HG02943 (cell line): ENCODE data around the gene KRTAP12-4.
"Not testable (repeated sequence)": the region's sequence is repeated elsewhere in the genome, so short reads cannot be mapped to it uniquely, and the experiment has no call there.

Experiments
- ATAC-seq: cut with Tn5 transposase; IDR thresholded peaks from one replicate; pipeline ENCODE4 v1.9.1; 2021; ENCODE audit warnings: mild to moderate bottlenecking, low read depth, moderate library complexity; ENCODE audit not compliant: unreplicated experiment

Gene KRTAP12-4

DNA sequence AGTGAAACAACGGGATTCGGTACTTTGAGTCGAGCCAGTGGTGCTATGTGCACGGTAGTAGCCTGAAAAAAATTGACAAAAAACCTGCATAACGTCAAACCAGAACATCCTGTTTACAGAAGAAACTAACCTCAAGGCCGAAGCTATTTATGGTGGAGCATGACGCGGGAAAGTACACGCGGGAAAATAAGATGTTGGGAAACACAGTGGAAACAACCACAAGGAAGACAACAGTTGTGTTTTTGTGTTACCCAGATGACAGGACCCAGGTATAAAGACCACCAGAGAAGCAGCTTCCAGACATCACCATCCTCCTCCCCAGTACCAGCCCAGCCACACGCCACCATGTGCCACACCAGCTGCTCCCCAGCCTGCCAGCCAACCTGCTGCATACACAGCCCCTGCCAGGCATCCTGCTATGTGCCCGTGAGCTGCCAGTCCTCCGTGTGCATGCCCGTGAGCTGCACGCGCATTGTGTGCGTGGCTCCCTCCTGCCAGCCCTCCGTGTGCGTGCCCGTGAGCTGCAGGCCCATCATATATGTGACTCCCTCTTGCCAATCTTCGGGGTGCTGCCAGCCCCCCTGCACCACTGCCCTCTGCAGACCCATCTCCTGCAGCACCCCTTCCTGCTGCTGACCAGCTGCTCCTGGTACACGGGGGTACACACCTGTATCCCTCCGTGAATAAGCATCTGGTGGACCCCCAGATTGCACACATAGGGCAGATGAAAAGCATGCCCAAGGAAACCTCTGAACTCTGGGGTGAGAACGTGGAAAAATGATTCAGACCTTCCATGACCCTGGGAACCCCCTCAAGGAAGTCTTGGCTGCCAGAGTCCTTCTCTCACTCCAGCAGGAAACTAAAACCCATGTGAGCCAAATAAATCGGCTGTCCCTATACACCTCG, 3.4 kb upstream of the KRTAP12-4 start, which contains the start of gene KRTAP12-3:
KRTAP12-3 (plus strand) TSS at position 298 of the 906 bp plus-strand sequence; CDS start at position 346, 48 bp downstream.
- ATAC-seq = no peak

DNA sequence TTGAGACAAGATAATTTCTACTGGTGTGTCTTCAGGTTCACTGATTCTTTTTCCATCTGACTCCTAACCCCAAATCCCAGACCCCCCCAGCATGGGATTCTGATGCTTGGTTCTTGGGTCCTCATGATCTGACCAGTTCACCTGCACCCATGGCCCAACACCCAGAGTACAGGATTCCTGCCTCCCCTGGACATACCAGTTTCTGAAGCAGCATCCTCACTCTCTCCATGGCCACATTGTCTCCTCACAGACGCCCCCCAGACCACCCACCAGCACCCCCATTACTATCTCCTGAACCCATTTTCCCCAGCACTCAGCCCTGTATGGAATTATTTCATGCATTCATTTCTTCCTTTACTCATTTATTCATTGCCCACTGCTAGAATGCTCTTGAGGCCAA, 2.4 kb upstream of the KRTAP12-4 start:
- ATAC-seq = no peak

GRCh38 chr21:44653656-44654575, 543 bp downstream of the KRTAP12-4 start:
- no peak for ATAC-seq

- no peak for ATAC-seq
Observed at GRCh38 chr21:44653123-44653522, 1.3 kb downstream of the KRTAP12-4 start.

DNA sequence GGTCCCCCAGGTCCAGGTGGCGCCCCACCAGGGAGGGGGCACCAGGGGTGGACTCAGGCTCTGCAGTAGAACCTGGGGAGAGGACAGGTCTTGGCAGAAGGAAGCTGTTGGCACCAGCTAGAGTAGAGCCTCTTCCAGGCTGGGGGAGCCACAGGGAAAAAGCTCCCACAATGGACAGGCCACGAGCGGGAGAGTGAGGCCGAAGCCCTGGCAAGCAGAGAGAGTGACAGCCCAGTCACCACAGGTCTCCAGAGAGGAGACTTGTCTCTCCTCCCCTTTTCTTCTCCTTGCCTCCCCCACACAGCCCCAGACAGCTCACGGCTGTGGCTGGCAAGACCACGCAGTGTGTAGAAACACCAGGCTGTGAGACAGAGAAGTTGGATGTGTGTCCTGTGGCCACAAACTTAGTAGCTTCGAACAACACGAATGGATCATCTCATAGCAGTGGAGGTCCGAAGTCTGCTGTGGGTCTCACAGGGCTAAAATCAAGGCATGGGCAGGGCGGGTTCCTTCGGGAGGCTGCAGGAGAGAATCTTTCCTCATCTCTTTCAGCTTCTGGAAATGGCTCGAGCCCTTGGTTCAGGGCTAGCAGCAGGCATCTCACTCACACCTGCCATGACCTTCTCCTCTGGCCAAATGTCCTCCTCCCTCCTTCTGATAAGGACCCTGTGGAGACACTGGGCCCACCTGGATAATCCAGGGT, 3.3 kb downstream of the KRTAP12-4 start:
- ATAC-seq = no peak

DNA sequence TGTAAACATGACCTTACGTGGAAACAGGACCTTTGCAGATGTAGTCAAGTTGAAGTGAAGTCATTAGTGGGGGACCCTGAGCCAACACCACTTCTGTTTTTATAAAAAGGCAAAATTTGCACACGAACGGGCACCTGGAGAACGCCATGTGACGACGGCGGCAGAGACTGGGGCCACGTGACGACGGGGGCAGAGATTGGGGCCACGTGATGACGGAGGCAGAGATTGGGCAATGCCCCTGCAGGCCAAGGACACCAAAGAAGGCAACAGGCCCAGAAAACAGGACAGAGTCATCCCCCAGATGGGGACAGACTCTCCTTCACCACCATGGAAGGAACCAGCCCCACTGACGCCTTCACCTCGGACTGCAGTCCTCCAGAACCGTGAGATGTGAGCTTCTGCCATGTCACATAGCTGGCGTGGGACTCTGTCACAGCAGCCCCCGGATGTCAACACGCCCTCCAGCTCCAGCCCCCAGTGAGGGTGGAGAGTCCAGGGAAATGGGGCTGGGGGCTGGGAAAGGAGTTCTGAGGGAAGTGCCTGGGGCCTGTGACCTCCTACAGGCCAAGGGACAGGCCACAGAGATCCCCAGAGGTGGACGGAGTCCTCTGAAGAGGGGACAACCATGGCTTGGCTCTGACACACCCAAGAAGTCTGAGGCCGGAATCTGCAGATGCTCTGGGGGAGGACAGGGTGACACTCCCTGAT, 4.0 kb downstream of the KRTAP12-4 start:
- no peak for ATAC-seq

DNA sequence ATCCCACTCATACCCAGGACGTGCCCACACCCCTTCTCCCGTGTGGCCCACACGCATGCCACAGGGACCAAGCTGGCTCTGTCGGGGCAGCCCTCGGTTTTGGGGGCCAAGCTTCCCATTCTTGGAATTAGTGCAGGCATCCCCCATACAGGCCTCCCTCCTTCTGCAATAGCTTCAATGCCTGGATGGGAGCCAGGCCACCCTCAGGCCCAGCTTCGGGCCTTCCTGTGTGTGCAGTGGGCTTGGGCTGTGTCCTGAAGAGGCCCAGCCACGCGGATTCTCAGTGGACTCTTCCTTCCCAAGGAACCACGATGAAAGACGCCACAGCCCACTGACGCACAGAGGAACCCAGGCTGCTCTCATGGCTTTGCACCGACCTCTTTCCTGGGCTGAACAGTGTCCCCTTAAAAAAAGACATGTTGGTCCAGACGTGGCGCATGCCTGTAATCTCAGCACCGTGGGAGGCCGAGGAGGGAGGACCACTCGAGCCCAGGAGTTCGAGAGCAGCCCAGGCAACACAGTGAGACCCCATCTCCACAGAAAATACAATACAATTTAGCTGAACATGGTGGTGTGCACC, 4.8 kb downstream of the KRTAP12-4 start:
- ATAC-seq = no peak

- ATAC-seq = no peak
Observed at GRCh38 chr21:44648557-44649311, 5.7 kb downstream of the KRTAP12-4 start.

- ATAC-seq = no peak
Observed at GRCh38 chr21:44647222-44647552, 7.3 kb downstream of the KRTAP12-4 start.

GRCh38 chr21:44646366-44647221, 7.9 kb downstream of the KRTAP12-4 start, which contains the start of gene KRTAP10-11:
Gene KRTAP10-11 (plus strand): TSS chr21:44646414. CDS start chr21:44646459, 45 bp downstream.
- ATAC-seq = not testable (repeated sequence)

GRCh38 chr21:44644878-44645277, 9.6 kb downstream of the KRTAP12-4 start:
- ATAC-seq = no peak

- ATAC-seq = no peak
Observed at GRCh38 chr21:44643741-44644310, 10.6 kb downstream of the KRTAP12-4 start.

GRCh38 chr21:44640761-44641160, 13.7 kb downstream of the KRTAP12-4 start:
- no peak for ATAC-seq

- ATAC-seq = no peak
Observed at GRCh38 chr21:44639331-44639655, 15.2 kb downstream of the KRTAP12-4 start.

- not testable (repeated sequence) for ATAC-seq
Observed at GRCh38 chr21:44638506-44639330, 15.7 kb downstream of the KRTAP12-4 start.

DNA sequence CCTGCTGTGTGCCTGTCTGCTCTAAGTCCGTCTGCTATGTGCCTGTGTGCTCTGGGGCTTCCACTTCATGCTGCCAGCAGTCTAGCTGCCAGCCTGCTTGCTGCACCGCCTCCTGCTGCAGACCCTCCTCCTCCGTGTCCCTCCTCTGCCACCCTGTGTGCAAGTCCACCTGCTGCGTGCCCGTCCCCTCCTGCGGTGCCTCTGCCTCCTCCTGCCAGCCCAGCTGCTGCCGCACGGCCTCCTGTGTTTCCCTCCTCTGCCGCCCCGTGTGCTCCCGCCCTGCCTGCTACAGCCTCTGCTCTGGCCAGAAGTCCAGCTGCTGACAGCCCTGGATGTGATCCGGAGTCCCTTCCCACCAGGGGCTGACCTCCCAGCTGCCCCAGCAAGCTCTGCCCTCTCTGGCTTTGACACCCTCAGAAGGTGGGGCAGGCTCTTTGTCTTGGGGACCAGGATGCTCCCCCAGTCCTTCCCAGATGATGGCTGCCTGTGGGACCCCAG, 16.6 kb downstream of the KRTAP12-4 start:
- ATAC-seq = not testable (repeated sequence)
